GOT3 (cell line): Measurements from ENCODE around the gene SST.
"Not testable (repeated sequence)": the region's sequence is repeated elsewhere in the genome, so short reads cannot be mapped to it uniquely, and the experiment has no call there.

Experiments used
- DNase-seq: peaks from one replicate; lab custom pipeline; 2025; ENCODE audit warnings: mixed read lengths; lab: John Stamatoyannopoulos, UW

Gene SST

DNA sequence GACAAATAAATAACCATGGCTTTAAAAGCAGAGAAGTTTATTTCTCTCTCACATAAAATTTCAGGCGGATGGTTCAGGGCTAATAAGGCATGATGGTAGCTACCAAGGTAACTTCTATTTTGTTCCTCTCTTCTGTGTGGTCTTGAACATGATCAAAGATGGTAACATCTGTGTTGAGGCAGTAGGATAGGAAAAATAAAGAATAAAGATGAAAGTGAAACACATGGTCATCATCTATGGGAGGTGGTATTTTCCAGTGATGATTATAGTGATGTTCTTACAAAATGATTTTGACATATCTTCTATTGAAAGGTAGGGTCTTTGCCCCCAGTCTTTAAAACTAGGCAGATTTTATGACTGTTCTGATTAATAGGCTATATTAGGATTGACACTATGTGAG lies 14.2 kb upstream of the SST start:
- no peak for DNase-seq

DNA sequence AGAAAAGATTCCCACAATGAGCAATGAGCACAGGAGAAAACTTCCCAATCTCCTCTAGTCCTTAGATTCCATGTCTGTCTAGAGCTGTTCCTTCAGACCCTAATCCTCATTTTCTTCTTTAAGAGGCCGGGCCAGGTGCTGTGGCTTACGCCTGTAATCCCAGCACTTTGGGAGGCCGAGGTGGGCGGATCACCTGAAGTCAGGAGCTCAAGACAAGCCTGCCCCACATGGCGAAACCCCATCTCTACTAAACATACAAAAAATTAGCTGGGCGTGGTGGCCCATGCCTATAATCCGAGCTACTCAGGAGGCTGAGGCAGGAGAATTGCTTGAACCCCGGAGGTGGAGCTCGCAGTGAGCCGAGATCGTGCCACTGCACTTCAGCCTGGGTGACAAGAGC lies 11.6 kb upstream of the SST start:
- DNase-seq, result not testable (repeated sequence)

DNA sequence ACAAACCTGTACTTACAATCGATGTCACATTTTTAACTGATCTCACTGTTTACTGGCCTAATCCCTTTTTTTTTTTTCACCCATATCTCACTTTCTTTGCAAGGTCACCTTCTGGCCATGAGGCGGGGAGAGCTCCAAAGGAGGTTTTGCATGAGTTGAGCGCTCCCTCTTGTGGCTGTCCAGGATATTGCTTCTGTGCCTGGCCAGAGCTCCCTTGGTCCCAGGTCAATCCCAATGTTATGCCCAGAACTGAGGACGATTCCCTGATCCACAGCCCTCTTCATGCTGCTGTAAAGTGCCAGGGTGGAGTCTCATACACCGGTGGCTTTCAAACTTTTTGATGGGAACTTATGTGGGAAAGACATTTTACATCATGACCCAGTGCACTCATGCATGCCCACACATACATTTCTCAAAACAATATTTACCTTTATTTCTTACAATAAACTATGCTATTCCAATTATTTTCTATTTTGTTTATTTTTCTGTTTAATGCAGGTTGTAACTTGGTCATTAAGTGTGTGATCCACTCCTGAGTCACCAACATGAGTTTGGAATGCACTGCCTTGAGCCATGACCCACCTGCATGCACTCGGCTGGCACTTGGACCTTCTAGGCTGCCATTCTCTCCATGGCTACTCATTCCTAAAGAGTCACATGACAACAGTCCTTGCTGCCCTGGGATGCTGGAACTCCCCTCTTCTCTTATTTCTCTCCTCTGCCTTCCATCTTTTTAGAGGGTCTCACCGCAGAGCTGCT lies 9.6 kb upstream of the SST start:
- DNase-seq, result peak; percentile 36

DNA sequence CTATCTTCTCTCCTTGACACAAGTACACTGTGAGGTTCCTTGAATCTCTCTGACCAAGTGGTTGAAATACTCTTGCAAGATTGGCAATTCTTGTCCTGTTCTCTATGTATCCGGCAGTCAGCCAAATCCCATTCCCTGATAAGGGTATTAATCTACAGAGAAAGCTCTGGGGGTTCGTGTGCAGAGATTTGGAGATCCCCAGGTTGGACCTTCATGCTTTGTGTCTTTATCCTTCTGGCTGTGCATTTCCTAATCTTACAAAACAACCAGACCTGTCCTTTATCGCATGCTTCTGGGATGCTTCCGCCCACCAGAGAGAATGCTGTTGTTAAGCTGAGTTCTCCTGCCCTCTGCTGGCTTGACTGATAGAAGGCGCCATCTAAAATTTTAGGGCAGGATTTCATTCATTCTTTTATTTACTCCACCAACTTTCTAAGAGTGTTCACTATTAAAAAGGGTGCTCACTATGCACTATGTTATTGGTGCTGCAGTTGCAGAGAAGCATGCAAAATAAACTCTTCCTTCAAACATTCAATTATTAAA lies 8.6 kb upstream of the SST start:
- DNase-seq, result no peak

DNA sequence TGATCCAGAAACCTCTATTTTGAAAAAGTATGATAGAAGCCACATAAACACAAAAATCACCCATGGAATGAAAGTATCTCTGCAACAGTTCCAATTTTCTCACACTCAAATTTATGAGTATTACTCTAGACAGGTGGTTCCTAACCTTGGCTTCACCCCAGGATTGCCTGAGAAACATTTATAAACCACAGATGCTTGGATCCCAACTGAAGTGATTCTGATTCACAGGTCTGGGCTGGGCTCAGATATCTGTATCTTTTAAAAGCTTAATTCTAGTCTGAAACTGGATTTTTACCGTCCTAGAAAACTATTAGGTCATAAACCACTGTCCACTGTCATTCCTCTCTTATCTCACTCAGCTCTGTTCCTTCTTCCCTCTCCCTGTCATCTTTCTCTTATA lies 7.4 kb upstream of the SST start:
- no peak for DNase-seq

DNA sequence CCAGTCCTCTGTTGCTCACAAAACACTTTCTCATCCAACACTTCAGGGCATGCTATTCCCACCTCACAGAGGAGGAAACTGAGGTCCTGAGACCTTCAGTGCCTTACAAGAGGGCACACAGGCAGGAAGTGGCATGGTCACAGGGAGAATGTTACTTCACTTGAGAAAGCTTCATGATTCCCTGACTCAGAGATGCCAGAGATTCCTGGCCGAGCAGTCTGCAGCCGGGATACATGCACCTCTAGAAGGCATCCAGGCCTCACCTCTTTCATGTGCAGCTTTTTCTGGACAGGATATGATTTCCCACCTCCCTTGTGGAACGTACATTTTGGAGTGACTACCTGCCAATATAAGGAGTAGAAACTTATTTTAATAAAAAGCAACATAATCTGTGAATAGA lies 2.8 kb upstream of the SST start:
- no peak for DNase-seq

DNA sequence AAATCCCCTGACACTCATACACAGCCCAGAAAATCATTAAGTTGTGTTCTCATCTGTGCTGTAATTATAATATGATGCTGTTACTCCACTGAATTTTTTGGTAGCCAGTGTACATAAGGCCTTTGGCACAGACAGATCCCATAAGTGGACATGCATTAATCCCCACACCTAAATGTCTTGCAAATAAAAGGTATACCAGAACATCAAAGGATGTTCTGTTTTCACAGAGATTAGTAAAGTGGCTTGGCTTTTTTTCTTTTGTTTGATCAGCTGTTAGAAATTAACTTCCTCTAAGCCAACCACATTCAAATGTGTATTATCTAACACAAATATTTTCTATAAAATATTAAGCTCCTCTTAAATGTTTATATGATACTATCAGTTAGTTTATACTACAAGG lies 2.7 kb downstream of the SST start:
- no peak for DNase-seq

DNA sequence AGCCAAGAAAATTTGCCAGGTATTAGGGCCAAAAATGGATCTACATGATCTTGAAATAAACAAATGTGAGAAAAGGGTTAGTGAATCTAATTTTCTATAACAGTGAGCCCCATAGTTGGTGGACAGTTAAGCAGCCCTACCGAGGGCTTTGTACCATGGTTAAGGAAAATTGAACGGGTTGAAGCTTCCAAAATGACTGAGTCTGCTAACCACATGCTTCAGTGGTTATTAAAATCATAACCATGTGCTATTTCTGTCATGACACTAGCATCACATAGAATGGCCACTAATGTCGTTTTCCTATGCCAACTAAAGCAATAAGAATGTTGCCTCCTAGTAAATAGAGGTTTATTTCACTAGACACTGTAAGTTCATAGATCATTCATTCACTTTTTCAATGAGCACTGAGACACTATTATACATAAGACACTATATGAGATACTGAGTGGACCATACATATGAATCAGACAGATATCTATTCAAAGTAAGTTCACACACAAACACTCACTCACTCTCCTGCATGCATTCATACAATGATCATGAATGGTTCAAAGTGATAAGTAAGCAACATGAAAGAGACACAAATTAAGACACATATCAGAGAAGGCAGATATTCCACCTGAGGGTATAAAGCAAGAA lies 4.3 kb downstream of the SST start:
- no peak for DNase-seq

DNA sequence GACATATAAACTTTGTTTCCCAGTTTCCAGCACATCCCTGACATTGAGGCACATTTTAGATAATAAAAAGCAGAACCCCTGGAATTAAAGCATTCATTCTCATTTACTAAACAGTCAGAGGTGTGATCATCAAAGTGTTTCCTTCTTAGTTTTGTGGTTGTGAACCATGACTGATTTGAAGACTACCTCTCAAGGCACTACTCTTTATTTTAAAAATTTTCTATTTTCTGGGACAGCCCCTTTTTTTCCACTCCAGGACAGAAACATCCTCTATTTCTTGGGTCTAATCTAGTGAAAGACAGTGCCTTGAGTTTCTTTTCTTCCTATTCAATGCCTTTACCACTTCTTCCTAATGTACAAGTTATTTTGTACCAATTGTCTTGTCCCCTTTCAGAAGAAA lies 5.2 kb downstream of the SST start:
- no peak for DNase-seq

DNA sequence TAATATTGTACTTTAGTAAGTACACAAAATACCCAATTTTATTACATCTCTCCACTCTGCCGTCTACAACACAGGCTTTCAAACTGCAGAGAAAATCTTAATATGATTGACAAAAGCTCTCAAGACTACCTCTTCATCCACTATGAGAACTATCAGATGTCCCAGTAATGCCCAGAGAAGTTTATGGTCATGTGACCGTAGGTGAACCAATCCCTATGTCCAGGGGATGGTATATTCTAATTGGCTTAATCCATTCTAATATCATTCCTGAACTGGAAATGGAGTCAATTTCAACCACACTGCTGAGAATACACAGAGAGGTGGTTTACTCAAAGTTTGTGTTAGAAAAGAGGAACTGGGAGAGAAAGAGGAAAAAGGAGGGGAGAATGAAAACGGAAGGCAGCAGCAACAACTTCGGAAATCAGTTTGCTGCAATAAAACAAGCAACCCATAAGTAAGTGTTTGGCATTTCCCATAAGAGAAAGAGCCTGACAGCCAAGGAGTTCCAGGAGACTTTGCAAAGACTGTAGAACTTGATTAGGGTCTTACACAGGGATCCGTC lies 7.3 kb downstream of the SST start:
- no peak for DNase-seq

DNA sequence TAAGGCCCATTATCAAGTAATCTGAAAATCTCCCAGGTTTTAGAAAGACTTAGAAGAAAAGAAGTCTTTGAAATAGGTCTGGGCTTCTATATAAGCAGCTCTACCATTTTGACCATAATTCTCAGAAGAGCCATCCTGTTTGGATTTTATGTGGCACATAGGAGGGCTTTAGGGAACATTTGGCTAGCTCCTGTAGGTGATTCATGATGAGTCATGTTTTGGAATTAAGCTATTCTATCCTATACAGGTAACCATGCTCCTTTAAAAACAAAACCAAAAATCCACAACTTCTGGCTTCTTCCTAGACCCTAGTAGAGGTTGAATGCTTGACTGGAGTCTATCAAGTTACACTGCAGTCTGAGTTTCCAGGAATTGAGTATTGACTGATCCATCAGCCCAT lies 8.9 kb downstream of the SST start:
- no peak for DNase-seq

DNA sequence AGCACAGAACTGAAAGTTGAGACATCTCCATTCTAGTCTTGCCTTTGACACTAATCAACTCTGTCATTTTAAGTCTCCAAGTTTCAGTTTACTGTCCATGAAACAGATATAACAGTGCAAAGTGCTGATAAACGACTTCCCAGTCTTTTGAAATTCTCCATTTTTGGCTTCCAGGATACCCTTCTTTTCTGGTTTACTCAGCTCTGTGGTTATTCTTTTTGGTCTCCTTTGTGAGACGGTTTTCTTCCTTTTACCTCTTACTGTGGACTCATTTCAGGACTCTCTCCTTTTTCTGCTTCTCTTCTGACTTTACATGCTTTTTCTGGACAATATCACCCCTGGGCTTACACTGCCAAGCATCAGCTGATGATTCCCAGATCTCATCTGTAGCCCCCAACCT lies 18.9 kb downstream of the SST start:
- DNase-seq, result no peak

DNA sequence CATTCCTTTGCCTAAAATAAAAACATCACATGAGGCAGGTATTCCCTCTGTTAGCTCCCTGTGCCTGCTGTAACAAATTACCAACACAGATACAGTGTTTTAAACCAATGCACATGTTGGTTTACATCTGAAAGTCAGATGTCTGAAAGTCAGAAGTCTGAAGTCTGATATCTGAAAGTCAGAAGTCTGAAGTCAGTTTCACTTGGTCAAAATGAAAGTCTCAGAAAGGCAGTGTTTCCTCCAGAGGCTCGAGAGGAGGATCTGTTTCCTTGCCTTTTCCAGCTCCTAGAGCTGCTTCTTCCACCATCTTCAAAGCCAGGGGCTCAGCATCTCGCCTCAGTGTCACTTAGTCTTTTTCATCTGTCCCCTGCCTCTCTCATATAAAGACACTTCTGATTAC lies 22.0 kb downstream of the SST start:
- no peak for DNase-seq

DNA sequence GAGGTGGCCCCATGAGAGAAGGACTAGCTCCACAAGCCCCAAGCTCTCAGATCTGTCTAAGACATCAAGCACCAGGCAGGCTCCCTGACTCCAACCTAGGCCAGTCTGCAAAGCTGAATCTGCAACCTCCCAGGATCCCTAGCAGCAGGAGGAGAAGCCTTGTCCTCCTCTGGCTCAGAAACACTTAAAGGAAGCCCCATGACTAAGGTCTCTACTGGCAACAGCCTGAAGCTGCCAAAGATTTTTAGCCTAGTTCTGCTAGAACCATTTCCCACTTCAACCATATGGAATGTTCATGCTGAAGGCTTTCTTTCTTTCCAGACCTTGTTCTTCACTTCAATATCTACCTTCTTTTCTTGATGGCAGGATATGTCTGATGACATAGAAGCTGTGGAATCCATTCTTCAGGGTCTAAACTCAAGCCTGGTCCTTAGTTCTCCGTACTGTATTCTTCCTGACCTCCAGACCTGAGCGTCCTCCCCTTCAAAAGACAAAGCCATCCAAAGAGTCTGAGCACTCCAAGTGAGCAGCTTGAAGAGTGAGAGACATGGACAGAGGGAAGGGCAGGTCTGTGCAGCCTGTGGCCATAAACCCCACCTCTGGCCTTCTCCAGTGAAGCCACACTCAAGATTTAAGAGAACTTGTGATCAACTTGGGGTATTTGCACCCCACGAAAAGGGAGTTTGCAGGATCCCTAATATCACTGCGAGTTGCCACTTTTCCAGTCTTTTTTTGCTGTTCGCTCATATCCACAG lies 23.1 kb downstream of the SST start:
- DNase-seq, result no peak

DNA sequence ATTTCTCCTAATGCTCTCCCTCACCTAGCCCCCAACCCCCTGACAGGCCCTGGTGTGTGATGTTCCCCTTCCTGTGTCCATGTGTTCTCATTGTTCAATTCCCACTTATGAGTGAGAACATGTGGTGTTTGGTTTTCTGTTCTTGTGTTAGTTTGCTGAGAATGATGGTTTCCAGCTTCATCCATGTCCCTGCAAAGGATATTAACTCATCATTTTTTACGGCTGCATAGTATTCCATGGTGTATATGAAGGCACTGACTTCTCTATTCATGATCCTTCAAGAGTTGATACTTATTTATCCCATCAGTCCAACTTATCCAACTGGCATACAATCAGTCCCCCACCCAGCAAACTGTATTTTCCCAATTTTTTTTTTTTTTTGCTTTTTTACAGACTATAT lies 24.8 kb downstream of the SST start:
- not testable (repeated sequence) for DNase-seq

DNA sequence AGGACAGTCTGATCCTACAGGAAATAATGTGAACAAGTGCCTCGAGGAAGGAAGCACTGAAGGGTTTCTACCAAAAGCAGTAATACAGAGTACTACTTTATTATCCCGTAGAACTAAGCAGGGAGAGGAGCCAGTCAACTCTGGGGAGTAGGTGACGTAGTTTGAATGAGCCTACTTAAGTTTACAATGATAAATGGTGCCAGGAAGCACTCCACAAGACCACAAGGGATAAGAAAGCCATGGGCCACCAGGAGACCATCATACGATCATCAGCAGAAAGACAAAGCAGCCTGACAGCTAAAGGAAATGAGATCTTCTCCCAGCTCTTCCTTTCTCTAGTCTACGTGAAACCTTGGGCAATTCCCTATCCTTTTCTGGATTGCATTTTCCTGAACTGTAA lies 27.3 kb downstream of the SST start:
- no peak for DNase-seq

DNA sequence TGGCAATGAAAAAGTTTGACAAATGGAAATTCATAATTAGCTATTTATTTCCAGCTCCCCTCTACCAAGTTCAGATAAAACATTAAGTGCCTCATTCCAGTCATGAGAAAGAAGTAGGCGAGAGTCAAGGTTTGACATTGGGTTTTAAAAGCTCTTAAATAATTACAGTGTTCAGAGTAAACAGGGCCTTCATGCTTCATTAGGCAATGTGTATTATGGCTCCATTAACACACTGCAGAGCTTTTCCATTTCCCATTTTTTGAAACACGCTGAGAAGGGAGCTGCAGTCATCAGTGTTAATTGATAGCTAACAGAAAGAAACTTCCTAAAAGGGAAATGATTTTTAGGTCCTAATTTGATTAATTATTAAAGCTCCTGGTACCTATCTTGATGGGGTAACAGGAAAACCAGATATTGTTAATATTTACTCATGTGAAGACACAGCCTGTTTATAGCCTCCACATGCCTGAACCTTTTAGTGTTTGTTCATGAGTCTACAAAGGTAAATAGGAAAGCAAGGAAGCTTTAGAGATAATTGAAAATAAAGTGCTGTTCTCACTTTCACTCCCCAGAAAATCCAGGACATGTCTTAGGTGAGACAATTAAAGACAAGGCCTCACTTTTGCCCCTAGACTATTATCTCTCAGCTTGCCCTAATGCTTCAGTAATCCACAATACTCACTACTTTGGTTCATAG lies 28.7 kb downstream of the SST start:
- no peak for DNase-seq

DNA sequence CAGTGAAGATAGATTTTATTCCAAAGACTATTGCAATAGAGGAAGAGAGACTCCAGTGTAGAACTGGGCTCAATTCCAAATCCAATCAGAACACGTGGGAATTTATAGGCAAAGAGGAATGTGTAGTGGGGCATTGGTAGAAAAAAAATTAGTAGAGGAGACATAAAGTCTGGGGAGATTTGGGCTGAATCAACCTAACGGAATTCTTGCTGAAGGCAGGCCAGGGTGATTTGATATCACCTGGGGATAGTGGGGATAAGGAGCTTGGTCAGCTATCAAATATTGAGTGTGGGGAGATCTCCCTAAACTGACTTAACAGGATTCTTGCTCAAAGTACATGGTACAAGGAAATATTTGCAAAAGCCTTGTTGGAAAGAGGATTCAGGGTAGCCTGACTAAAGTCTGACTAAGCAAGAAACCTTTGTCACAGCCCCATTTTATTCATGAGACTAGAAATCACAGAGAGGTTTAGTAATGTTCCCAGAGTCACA lies 29.6 kb downstream of the SST start:
- DNase-seq, result no peak

DNA sequence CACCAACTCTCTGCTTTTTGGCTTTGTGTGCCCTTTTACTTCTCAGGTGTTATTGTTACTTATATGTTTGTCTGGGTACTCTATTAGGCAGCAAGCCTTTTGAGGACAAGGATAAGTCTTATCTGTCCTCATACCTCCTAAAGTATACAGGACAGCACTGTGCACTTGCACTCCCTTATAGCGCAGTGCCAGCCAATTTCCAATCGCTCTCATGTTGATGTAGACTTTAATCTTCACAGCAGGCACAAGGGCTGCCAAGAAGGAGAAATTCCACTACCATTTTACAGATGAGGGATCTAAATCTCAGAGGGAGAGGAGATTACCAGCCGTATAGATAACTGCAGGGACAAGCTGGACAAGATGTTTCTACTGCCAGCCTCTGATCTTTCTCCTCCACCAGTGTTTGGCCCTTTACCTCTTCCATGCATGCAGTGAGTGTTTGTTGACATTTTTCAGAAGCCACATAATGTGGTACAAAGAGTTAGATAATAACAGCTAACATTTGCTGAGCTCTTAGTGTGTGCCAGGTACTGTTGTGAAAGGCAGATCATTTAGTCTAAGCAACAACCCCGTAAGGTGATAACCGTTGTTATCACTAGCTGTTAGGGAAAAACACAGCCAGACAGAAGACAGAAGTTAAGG lies 30.1 kb downstream of the SST start:
- DNase-seq, result no peak

DNA sequence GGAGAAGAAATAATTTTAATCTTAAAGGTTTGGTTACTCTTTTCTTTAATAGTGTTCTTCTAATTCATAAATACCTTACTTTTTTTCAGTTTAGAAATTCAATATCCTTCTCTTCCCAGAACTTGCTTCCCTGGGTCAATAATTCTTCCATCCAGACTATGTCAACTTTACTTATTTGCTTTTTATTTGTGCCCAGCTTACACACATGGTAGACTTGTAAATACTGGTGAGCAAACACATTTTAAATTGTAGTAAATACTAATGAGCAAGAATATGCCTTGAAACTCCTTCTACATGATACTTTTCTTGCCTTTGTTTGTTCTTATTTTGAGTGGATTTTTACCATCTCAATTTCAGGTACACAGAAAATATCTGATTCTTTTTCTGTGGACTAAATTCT lies 33.7 kb downstream of the SST start:
- DNase-seq, result no peak

DNA sequence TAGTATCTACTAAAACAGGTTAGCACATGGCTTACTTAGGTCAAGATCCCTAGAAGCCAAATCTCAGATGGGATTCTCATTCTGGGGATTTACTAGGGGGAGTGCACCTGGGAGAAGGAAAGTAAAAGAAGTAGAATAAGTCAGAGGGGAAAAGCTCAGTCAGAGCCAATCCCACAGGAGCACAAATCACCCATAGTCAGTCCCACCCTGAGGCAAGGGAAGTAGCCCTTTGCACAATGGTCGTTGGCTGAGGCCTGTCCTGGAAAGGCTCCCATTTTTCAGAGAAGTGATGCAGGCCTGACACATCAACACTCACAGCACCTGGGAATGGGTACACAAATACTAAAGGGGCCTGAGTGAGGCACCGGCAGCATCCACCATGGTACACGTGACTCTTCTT lies 39.8 kb downstream of the SST start:
- no peak for DNase-seq
